Measurements from ENCODE around the gene GRB7.

GRCh38 chr17:39751637-39752036 is 13.9 kb downstream of the GRB7 start:
- TF ChIP-seq CTCF (IDR thresholded peaks at IDR 0.05) (no peak), POLR2A (IDR thresholded peaks at IDR 0.05) (no peak), POLR2AphosphoS5 (IDR thresholded peaks at IDR 0.05) (no peak)
